ACHN (cell line): ENCODE data around the gene OR10AD1.
"Not testable (repeated sequence)": the region's sequence is repeated elsewhere in the genome, so short reads cannot be mapped to it uniquely, and the experiment has no call there.

Experiments
- DNase-seq: peaks from one replicate; pipeline ENCODE4 v3.0.0-alpha.2; 2015
- in situ Hi-C: cut with HindIII; loops from 2 replicates; pipeline ENCODE4 v1.10.0; 2017; ENCODE audit warnings: low sequenced_read_pairs, low pct_ligation_motif_present, low pct_unique_long_range_greater_than_20kb

Gene OR10AD1

GRCh38 chr12:48169011-48169410 lies 34.1 kb downstream of the OR10AD1 start:
- DNase-seq: no peak
- in situ Hi-C loops: no loop called here

- in situ Hi-C loops: no loop called here
- peak; percentile 70 for DNase-seq
Observed at GRCh38 chr12:48165089-48165981, 37.8 kb downstream of the OR10AD1 start.

GRCh38 chr12:48164451-48164850 lies 38.6 kb downstream of the OR10AD1 start:
- in situ Hi-C loops: no loop called here
- DNase-seq: no peak

GRCh38 chr12:48163150-48163747 lies 39.8 kb downstream of the OR10AD1 start:
- in situ Hi-C loops: no loop called here
- no peak for DNase-seq

GRCh38 chr12:48160807-48161206 lies 42.3 kb downstream of the OR10AD1 start:
- no peak for DNase-seq
- in situ Hi-C loops: no loop called here

- in situ Hi-C loops: no loop called here
- no peak for DNase-seq
Observed at GRCh38 chr12:48160046-48160445, 43.0 kb downstream of the OR10AD1 start.

GRCh38 chr12:48157889-48158370 lies 45.2 kb downstream of the OR10AD1 start:
- DNase-seq: no peak
- in situ Hi-C loops: no loop called here

GRCh38 chr12:48157018-48157888 lies 45.8 kb downstream of the OR10AD1 start, which contains the start of gene ASB8:
Gene ASB8 (minus strand): TSS chr12:48157515. CDS start chr12:48153496, 4,019 bp downstream.
- peak; percentile 100 for DNase-seq
- in situ Hi-C loops: no loop called here

- in situ Hi-C loops: no loop called here
- no peak for DNase-seq
Observed at GRCh38 chr12:48156652-48157017, 46.5 kb downstream of the OR10AD1 start.

- DNase-seq, in situ Hi-C loops: not testable (repeated sequence)
Observed at GRCh38 chr12:48155786-48156185, 47.3 kb downstream of the OR10AD1 start.
